ENCODE data around the gene MMEL1.

DNA sequence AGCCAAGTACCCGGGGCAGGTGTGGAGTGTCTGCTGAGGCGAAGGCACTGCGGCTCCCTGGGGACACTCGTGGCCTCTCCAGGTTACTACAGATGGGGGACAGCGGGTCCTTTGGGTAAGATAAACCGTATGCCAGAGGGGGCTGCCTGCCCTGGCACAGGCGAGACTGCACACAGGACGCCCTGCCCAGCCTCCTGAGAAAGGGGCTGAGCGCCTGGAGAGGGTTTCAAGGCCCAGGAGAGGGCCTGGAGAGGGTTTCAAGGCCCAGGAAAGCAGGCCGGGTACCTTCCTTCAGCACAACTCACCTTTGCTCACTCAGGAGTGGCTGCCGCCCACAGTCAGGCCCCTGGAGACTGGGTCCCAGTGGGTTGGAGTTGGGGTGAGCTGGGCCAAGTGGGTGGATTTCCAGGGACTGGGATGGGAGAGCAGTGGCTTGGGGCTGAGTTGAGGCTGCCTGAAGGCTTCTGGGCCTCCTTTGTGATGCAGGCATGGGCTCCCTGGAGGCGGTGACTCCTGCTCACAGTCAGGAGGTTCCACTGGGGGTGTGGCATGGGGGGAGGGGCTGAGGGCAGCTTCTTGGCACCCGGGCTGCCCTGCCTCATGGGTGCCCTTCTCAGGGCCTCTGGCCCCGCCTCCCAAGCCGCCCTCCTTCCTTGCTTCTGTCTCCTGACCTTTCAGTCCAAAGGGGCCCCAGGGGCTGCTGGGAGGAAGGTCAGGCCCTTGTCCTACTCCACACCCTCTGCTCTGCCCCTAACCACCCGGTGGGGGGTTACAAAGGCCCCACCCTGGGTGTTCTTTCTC is at the start of gene MMEL1:
- TF ChIP-seq, protein P1, sequence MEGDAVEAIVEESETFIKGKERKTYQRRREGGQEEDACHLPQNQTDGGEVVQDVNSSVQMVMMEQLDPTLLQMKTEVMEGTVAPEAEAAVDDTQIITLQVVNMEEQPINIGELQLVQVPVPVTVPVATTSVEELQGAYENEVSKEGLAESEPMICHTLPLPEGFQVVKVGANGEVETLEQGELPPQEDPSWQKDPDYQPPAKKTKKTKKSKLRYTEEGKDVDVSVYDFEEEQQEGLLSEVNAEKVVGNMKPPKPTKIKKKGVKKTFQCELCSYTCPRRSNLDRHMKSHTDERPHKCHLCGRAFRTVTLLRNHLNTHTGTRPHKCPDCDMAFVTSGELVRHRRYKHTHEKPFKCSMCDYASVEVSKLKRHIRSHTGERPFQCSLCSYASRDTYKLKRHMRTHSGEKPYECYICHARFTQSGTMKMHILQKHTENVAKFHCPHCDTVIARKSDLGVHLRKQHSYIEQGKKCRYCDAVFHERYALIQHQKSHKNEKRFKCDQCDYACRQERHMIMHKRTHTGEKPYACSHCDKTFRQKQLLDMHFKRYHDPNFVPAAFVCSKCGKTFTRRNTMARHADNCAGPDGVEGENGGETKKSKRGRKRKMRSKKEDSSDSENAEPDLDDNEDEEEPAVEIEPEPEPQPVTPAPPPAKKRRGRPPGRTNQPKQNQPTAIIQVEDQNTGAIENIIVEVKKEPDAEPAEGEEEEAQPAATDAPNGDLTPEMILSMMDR (IDR thresholded peaks at IDR 0.05; ENCODE audit: extremely low read depth in 1 of 2, insufficient read depth in 1 of 2, low read depth in 1 of 2, low read length in 2 of 2), result no peak
- TF ChIP-seq POLR2AphosphoS5 (IDR thresholded peaks at IDR 0.05; ENCODE audit: insufficient read depth, low read depth, low read length) (no peak), POLR2A (IDR thresholded peaks at IDR 0.05; ENCODE audit: low read depth, low read length) (no peak)

All from endothelial cell of umbilical vein (primary cell).